ENCODE data around the gene ZNF586.
"Not testable (repeated sequence)": the region's sequence is repeated elsewhere in the genome, so short reads cannot be mapped to it uniquely, and the experiment has no call there.

Gene ZNF586

DNA sequence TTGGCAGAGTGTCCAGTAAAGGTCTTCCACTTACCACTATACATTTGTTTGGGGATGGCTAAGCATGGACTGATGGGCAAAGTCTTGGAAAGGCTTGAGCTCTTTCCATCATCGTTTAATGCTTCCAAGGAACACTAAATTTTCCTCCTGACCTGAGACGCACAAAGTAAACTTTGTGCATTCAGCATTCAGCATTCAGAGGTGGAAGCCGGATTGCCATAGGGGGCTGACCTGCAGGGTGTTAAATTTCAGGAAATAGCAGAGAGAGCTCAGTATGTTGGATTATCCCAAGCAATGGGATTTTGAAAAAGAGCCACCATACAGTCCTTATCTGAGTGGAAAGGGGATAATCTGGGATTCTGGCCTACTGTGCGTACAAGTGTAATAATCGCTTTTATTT, 31.2 kb downstream of the ZNF586 start:
- DNase-seq: no peak

DNA sequence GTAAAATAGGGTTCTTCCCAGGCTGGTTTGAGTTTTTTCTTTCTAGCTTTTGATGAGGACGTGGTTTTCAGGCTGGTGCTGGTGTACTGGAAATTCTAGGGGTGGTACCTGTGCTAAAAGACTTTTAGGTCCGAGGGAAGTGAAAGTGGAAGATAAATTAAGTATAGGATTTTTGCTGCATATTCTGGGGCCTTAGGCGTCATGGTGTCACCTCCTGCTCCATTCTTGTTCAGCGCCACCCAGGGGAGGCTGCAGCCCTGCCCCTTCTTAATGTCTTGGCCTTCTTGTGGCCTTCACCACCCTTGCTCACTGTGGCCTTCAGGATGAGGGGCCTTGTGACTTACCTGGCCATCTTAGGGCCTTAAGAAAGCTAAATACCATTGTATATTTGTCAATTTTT, 32.8 kb downstream of the ZNF586 start:
- no peak for DNase-seq

DNA sequence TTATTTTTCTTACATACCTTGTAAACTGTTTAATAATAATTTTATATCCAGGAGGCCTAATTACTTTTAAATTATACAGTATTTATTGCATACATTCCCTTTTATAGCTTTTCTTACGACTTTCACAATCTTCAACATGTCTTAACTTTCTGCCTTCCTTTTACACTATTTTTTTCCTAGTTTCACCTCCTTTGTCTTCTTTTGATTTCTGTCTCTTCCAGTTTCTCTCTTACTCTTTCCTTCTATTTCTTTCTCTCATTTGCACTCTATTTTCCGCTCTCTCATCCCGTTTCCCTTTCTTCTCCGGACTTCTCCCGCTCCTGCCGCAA, 33.8 kb downstream of the ZNF586 start:
- DNase-seq: no peak

DNA sequence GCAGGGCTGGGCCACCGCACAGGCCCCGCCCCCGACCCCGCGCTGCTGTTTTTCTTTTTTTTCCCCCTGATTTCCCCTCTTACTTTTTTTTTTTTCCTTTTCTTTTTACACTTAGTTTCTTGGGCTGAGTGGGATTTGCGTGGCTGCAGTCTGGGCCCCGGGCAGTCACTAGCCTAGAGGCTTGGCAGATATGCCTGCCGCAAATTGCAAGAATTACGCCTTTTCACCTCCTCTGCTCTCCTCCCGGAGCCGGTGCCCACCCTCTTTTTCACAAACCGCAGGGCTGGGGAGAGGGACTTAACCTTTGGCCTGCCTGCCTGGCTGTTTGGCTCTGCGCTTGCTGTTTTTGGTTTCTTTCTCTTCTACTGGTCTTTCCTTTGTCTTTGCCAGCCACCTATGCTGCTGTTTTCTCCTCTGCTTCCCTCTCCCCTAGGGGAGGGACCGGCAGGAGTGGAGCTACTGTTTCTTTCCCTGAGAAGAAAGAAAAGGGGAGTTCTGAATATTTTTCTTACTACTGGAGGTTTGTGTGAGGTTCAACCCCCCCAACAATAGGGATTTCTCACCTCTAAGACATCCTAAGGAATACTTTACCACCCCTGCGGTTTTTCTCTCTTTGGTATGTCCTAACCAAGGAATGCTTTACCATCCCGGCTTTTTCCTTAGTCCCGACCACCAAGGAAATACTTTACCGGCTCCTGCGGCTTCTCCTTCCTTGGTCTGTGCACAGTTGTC, 34.3 kb downstream of the ZNF586 start:
- no peak for DNase-seq

DNA sequence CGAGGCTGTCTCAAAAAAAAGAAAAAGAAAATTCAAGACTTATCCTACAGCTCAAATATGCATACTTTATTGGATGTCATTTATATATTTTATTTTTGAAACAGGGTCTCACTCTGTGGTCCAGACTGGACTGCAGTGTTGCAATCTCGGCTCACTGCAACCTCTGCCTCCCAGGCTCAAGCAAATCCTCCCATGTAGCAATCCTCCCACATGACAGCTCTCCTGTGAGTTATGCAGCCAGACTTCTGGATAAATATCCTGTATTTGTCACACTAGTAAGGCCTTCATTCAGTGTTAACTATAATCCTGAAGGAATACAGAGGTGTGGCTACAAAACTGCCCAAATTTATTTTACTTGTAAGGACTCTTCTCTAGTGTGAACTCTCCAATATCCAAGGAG, 38.1 kb downstream of the ZNF586 start:
- no peak for DNase-seq

DNA sequence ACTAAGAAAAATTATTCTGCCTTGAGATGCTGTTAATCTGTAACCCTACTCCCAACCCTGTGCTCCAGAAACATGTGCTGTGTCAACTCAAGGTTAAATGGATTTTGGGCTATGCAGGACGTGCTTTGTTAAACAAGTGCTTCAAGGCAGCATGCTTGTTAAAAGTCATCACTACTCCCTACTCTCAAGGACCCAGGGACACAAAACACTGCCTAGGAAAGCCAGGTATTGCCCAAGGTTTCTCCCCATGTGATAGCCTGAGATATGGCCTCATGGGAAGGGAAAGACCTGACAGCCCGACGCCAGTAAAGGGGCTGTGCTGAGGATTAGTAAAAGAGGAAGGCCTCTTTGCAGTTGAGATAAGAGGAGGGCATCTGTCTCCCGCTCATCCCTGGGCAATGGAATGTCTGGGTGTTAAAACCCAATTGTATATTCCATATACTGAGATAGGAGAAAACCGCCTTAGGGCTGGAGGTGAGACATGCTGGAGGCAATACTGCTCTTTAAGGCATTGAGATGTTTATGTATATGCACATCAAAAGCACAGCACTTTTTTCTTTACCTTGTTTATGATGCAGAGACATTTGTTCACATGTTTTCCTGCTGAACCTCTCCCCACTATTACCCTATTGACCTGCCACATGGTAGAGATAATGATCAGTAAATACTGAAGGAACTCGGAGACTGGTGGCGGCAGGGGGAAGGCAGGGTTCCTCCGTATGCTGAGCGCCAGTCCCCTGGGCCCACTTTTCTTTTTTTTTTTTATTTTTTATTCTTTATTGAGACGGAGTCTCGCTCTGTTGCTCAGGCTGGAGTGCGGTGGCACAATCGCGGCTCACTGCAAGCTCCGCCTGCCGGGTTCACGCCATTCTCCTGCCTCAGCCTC, 41.2 kb downstream of the ZNF586 start:
- not testable (repeated sequence) for DNase-seq

DNA sequence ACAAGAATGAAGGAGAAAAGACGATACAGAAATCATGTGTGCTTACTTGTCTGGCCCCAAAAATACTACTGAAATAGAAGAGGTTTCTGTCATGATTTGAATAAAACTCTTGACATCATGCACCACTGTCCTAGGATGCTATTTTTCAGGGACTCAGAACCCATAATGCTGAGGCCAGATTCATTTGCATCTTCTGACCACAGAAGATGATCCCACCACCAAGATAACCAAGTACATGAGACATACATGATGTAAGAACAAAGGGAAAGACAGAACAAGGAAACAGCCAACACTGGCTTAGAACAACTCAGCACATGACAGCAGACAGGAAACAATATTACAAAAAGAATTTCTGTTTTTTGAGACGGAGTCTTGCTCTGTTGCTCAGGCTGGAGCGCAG, 42.8 kb downstream of the ZNF586 start:
- DNase-seq: no peak

DNA sequence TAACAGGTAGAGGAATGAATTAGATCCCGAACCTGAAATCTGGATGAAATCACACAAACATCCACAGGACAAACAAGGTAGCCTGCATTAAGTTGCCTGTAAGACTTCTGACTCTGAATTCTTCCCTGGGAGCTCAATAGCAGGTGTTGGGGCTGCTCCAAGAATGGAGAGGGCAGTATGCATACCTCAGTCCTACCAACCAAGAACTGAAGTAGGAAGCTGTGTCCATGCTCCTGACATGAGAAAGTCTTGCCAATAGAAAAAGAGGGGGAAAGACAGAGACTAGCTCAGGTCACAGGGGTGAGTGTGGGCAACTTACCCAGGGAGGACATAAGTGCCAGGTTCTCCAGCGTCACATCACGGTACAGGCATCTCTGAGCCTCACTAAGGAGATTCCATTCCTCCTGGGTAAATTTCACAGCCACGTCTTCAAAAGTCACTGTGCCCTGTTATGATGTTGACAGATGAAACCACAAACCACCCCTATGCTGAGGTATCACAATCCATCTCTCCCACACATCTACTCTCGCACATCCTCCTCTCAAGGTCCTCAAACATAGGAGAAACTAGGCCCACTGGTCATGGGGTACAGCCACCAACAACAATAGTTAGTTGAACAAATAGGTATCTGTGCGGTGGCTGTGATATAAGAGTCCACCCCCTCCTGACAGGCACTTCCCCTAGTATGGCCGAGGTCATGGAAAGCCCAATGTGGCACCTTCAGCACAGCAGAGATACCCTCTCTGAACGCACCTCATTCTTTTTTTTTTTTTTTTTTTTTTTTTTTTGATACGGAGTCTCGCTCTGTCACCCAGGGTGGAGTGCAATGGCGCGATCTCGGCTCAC, 43.7 kb downstream of the ZNF586 start:
- not testable (repeated sequence) for DNase-seq

DNA sequence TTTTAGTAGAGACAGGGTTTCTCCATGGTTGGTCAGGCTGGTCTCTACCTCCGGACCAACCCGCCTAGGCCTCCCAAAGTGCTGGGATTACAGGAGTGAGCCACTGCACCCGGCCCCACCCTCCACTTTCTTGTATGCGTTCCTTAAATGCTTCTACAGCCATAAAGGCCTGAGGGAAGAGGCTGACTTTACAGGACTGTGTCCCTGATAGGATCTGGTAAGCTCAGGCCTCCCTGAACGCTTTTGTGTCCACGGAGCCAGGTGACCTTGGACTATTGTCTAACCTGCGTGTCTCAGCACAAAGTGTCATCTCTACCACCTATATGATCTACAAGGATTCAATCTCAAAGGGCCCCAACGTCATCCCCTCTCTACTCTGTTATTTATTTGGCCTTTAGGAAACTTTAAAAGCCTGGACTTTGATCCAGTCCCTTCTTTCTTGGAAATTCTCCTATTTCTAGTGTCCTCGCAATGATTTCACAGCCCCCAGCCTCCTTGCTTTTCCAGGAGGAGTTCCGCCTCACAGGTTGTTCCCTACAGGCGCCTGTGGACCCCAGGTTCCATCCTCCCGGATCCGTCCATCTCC, 44.5 kb downstream of the ZNF586 start:
- DNase-seq: no peak

DNA sequence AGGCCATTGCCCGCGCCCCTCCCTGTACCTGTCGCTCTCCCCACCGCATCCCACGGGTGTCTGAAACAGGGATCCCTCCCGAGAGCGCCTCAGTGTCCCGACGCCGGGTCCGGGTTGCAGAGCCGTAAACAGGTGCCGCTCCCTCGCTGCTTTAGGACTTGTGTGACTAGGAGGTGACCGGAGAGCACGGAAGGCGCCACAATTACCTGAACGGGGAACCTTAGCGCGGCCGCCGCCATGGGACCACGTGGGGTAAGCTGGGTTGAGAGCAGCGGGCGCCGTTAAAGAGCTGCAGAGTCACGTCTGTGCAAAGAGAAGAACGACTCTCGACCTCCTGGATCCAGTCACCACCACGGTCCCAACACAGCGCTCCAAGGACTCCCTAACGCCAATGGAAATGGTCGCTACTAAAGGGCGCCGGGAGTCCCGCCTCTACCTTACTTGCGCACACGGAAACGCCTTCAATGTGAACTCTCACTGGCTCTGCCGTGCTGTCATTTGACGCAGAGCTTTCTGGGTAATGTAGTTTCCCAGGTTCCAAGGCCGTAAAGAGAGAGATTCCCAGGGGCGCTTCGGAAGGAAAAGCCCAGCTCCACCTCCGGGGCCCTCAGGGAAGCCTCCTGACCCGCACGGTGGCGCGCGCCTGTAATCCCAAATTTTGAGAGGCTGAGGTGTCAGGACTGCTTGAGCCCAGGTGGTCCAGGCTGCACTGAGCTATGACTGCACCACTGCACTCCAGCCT, 45.2 kb downstream of the ZNF586 start, which contains the start of gene ZNF552:
Gene ZNF552 (minus strand): TSS at position 409 of the 742 bp plus-strand sequence. CDS start 170 bp downstream, at position 239.
- peak; percentile 87 for DNase-seq

DNA sequence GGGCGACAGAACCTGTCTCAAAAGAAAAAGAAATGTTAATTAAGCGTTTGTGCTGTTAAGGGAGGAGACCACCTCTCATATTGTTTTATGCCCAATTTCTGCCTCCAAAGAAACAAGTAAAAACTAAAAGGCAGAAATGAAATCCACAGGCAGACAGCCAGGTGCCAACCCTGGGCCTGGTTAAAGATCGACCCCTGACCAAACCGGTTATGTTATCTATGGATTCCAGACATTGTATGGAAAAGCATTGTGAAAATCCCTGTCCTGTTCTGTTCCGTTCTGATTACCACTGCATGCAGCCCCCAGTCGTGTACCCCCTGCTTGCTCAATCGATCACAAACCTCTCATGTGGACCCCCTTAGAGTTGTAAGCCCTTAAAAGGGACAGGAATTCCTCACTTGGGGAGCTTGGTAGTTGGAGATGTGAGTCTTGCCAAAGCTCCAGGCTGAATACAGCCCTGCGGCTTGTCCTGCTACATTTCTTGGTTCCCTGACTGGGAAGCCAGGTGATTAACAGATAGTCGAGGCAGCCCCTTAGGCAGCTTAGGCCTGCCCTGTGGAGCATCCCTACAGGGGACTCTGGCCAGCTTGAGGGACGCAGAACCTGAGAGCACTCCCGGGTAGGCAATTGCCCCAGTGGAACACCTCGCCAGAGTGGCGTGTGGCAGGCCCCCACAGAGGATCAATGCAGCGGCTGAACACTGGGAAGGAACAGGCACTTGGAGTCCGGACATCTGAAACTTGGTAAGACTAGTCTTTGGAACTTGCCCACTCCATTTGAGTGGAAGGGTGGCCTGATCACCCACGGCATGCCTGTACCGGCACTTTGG, 46.0 kb downstream of the ZNF586 start:
- no peak for DNase-seq

DNA sequence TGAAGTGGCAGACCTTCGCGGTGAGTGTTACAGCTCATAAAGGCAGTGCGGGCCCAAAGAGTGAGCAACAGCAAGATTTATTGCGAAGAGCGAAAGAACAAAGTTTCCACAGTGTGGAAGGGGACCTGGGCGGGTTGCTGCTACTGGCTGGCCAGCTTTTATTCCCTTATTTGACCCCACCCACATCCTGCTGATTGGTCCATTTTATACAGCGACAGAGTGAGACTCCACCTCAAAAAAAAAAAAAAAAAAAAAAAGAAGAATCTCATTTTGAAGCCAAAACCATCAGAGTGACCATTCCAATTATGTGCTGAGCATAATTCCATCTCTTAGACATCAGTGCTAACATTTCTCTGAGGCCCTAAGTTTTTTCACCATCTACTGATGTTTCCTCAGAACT, 47.2 kb downstream of the ZNF586 start:
- DNase-seq: no peak

DNA sequence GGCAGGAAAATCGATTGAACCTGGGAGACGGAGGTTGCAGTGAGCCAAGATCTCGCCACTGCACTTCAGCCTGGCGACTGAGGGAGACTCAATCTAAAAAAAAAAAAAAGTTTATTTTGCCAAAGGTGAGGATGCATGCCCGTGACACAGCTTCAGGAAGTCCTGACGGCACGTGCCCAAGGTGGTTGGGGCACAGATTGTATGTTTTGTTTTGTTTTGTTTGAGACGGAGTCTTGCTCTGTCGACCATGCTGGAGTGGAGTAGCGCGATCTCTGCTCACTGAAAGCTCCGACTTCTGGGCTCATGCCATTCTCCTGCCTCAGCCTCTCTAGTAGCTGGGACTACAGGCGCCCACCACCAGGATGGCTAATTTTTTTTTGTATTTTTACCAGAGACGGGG, 48.5 kb downstream of the ZNF586 start:
- no peak for DNase-seq

DNA sequence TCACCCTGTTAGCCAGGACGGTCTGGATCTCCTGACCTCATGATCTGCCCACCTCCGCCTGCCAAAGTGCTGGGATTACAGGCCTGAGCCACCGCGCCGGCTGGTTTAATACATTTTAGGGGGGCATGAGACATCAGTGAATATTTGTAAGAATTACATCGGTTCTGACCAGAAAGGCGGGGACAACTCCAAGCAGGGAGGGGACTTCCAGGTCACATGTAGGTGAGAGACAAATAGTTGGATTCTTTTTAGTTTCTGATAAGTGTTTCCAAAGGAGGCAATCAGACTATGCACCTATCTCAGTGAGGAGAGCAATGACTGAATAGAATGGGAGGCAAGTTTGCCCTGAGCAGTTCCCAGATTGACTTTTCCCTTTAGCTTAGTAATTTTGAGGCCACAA, 48.9 kb downstream of the ZNF586 start:
- no peak for DNase-seq

DNA sequence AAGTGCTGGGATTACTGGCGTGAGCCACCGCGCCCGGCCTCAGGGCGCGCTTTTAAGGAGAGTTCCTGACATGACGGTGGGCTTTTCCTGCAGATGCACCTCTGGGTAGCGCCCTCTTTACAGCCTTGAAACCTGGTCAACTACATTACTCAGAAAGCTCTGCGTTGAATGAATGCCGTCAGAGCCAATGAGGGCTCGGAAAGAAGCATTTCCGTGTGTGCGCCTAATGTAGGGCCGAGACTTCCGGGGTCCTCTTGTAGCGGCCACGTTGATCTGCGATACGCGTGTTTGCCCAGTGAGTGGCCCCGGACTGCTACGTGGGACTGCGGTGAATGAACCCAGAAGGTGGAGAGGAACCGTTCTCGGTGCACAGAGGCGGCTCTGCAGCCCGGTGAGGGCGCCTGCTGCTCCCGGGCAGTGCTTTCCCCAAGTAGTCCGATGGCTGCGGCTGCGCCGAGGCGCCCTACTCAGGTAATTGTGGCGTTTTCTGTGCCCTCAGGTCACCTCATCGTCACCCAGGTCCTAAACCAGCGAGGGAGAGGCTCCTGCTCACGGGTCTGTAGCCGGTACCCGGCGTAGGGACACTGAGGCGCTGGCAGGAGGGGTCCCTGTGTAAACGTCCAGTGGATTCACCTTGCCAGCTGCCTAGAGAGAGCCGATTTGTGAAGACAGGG, 50.1 kb downstream of the ZNF586 start:
- DNase-seq: peak; percentile 93

DNA sequence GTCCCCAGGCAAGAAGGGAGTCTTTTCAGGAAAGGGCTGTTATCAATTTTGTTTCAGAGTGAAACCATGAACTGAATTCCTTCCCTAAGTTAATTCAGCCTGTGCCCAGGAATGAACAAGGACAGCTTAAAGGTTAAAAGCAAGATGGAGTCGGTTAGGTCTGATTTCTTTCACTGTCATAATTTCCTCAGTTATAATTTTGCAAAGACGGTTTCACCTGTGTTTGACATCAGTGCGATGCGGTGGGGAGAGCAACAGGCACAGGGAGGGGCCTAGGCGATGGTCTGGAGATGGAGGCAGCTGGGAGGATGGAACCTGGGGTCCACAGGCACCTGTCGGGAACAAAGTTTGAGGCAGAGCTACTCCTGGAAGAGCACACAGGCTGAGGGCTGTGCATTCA, 51.1 kb downstream of the ZNF586 start:
- DNase-seq: no peak

DNA sequence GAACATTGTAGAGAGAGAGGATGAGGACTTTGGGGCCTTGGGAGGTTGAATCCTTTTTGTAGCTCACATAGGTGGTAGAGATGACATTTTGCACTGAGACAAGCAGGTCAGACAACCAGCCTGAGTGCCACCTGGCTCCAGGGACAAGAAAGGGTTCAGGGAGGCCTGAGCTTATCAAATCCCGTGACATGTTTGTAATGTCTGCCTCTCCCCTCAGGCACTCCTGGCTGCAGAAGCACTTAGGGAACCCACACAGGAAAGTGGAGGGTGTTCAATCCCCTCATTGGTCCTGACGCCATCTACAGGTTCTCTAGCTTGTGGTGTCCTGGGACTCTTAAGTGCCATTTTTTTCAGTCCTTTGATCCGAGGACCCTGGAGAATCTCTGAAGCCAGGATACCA, 51.6 kb downstream of the ZNF586 start:
- DNase-seq: not testable (repeated sequence)

DNA sequence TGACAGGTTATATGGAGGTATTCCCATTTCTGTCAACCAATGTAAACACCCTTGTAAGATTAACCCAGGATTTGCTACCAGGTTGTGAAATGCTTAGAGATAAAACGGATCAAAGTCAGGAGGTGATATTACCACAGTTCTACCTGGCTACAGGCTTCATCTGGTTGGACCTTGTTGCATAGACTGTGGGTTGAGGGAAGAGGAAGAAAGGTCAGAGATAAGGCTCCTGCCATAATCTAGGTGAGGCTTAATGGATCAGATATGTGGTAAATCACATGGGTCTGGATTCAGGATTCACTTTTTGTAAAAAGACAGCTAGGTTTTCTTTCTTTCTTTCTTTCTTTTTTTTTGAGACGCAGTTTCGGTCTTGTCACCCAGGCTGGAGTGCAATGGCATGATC, 52.0 kb downstream of the ZNF586 start:
- DNase-seq: not testable (repeated sequence)

DNA sequence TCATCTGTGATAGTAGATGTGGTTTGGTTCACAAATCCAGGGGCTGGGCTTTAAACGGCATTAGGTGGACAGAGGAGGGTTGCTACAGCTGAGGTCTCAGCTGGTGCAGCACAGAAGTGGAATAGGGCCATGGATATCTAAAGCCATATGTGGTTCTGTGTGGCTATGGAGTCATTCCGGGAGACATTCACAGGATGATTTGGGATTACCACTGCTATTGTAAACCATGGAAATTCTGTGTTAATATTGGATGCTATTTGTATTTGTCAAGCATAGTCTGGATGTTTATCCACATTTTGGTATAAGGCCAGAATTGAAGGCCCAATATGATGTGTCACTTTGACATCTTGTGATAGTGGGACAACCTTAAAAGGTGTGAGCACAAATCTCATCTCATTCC, 53.7 kb downstream of the ZNF586 start:
- not testable (repeated sequence) for DNase-seq

DNA sequence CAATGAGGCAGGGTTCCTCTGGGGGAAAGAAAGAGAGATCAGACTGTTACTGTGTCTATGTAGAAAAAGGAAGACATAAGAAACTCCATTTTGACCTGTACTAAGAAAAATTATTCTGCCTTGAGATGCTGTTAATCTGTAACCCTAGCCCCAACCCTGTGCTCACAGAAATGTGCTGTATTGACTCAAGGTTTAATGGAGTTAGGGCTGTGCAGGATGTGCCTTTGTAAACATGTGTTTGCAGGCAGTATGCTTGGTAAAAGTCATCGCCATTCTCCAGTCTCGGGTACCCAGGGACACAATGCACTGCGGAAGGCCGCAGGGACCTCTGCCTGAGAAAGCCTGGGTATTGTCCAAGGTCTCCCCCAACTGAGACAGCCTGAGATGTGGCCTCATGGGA, 54.1 kb downstream of the ZNF586 start:
- not testable (repeated sequence) for DNase-seq

DNA sequence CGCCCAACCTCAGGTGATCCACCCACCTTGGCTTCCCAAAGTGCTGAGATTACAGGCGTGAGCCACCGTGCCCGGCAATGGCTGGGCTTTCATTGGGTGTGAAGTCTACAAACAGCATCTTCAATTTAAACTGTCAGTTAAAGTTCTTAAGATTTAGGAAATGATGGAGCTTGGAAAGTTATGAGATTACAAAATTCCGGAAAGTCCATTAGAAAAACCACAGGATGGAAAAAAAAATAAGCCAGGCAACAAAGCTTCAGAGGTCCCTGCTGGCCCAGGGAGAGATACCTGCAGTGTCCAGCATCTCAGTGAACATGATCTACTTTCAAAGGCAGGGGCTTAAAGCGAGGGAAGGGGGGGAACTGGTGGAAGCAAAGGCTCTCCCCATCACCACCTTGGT, 56.0 kb downstream of the ZNF586 start:
- DNase-seq: no peak

Data from KG1 (cell line).